SK-N-SH treated with all-trans-retinoic acid at 6 μM for 48 hours (cell line): ENCODE results near the gene RAB11B.
"Not testable (repeated sequence)": the region's sequence is repeated elsewhere in the genome, so short reads cannot be mapped to it uniquely, and the experiment has no call there.

Experiments used
- ARNTL ChIP-seq: fragments of 450-650 bp; formaldehyde crosslinking; IDR thresholded peaks from 2 replicates; pipeline ENCODE4 v1.5.0; 2020; ENCODE audit warnings: low read depth, mild to moderate bottlenecking, moderate library complexity, borderline replicate concordance
- PPARA ChIP-seq: fragments of 250-450 bp; sonication (Bioruptor Pico); IDR thresholded peaks from 2 replicates; pipeline ENCODE4 v1.5.0; 2020; ENCODE audit warnings: mild to moderate bottlenecking, borderline replicate concordance
- RARB ChIP-seq: fragments of 250-450 bp; sonication (Bioruptor Pico); IDR thresholded peaks from 2 replicates; pipeline ENCODE4 v1.8.0; 2021; ENCODE audit warnings: mild to moderate bottlenecking, moderate library complexity
- TCF4 ChIP-seq: fragments of 250-450 bp; sonication (Bioruptor Pico); IDR thresholded peaks from 2 replicates; pipeline ENCODE4 v1.8.0; 2021; ENCODE audit warnings: mild to moderate bottlenecking, moderate library complexity, borderline replicate concordance
- TOX ChIP-seq: fragments of 250-450 bp; sonication (Bioruptor Pico); IDR thresholded peaks from 2 replicates; pipeline ENCODE4 v1.8.0; 2021; ENCODE audit warnings: mild to moderate bottlenecking, moderate library complexity, borderline replicate concordance
- ZC3H10 ChIP-seq: fragments of 250-450 bp; sonication (Bioruptor Pico); IDR thresholded peaks from 2 replicates; pipeline ENCODE4 v1.5.1; 2021; ENCODE audit warnings: mild to moderate bottlenecking, moderate library complexity
- ZFP3 ChIP-seq: fragments of 250-450 bp; sonication (Bioruptor Pico); IDR thresholded peaks from 2 replicates; pipeline ENCODE4 v1.5.0; 2020; ENCODE audit warnings: mild to moderate bottlenecking, moderate library complexity
- ZFP30 ChIP-seq: fragments of 450-650 bp; formaldehyde crosslinking; IDR thresholded peaks from 2 replicates; pipeline ENCODE4 v1.5.0; 2022; ENCODE audit warnings: mild to moderate bottlenecking, moderate library complexity
- ZNF8 ChIP-seq: fragments of 450-650 bp; formaldehyde crosslinking; IDR thresholded peaks from 2 replicates; pipeline ENCODE4 v1.5.0; 2020; ENCODE audit warnings: mild to moderate bottlenecking, moderate library complexity
- TF ChIP-seq, protein P1 (sequence below): fragments of 250-450 bp; sonication (Bioruptor Pico); IDR thresholded peaks from 2 replicates; pipeline ENCODE4 v1.8.0; 2020; ENCODE audit warnings: mild to moderate bottlenecking, moderate library complexity, borderline replicate concordance
- TF ChIP-seq, protein P2 (sequence below): fragments of 250-450 bp; sonication (Bioruptor Pico); IDR thresholded peaks from 2 replicates; pipeline ENCODE4 v1.5.1; 2020; ENCODE audit warnings: low read depth, mild to moderate bottlenecking, moderate library complexity
- TF ChIP-seq, protein P3 (sequence below): fragments of 250-450 bp; sonication (Bioruptor Pico); IDR thresholded peaks from 2 replicates; pipeline ENCODE4 v1.5.0; 2020; ENCODE audit warnings: mild to moderate bottlenecking, moderate library complexity
- TF ChIP-seq, protein P4 (sequence below): fragments of 250-450 bp; sonication (Bioruptor Pico); IDR thresholded peaks from 2 replicates; pipeline ENCODE4 v1.5.1; 2021; ENCODE audit warnings: mild to moderate bottlenecking, moderate library complexity
- TF ChIP-seq, protein P5 (sequence below): fragments of 250-450 bp; sonication (Bioruptor Pico); IDR thresholded peaks from 2 replicates; pipeline ENCODE4 v1.8.0; 2021; ENCODE audit warnings: low read depth, mild to moderate bottlenecking, moderate library complexity, borderline replicate concordance

DNA sequence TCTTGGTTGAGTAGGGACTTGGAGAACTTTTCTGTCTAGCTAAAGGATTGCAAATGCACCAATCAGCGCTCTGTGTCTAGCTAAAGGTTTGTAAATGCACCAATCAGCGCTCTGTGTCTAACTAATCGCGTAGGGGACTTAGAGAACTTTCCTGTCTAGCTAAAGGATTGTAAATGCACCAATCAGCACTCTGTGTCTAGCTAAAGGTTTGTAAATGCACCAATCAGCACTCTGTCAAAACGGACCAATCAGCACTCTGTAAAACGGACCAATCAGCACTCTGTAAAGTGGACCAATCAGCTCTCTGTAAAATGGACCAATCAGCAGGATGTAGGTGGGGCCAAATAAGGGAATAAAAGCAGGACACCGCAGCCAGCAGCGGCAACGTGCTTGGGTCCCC, 3.7 kb upstream of the RAB11B start:
- TF ChIP-seq ZFP30; ZNF8; ARNTL (CRISPR knock-in tag); PPARA (CRISPR knock-in tag); TCF4; TOX; RARB (CRISPR knock-in tag); ZFP3 (CRISPR knock-in tag); ZC3H10 (CRISPR knock-in tag): not testable (repeated sequence)
- TF ChIP-seq, protein P1, sequence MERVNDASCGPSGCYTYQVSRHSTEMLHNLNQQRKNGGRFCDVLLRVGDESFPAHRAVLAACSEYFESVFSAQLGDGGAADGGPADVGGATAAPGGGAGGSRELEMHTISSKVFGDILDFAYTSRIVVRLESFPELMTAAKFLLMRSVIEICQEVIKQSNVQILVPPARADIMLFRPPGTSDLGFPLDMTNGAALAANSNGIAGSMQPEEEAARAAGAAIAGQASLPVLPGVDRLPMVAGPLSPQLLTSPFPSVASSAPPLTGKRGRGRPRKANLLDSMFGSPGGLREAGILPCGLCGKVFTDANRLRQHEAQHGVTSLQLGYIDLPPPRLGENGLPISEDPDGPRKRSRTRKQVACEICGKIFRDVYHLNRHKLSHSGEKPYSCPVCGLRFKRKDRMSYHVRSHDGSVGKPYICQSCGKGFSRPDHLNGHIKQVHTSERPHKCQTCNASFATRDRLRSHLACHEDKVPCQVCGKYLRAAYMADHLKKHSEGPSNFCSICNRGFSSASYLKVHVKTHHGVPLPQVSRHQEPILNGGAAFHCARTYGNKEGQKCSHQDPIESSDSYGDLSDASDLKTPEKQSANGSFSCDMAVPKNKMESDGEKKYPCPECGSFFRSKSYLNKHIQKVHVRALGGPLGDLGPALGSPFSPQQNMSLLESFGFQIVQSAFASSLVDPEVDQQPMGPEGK (CRISPR knock-in tag), result not testable (repeated sequence)
- TF ChIP-seq, protein P2, sequence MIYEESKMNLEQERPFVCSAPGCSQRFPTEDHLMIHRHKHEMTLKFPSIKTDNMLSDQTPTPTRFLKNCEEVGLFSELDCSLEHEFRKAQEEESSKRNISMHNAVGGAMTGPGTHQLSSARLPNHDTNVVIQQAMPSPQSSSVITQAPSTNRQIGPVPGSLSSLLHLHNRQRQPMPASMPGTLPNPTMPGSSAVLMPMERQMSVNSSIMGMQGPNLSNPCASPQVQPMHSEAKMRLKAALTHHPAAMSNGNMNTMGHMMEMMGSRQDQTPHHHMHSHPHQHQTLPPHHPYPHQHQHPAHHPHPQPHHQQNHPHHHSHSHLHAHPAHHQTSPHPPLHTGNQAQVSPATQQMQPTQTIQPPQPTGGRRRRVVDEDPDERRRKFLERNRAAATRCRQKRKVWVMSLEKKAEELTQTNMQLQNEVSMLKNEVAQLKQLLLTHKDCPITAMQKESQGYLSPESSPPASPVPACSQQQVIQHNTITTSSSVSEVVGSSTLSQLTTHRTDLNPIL (CRISPR knock-in tag), result not testable (repeated sequence)
- TF ChIP-seq, protein P3, sequence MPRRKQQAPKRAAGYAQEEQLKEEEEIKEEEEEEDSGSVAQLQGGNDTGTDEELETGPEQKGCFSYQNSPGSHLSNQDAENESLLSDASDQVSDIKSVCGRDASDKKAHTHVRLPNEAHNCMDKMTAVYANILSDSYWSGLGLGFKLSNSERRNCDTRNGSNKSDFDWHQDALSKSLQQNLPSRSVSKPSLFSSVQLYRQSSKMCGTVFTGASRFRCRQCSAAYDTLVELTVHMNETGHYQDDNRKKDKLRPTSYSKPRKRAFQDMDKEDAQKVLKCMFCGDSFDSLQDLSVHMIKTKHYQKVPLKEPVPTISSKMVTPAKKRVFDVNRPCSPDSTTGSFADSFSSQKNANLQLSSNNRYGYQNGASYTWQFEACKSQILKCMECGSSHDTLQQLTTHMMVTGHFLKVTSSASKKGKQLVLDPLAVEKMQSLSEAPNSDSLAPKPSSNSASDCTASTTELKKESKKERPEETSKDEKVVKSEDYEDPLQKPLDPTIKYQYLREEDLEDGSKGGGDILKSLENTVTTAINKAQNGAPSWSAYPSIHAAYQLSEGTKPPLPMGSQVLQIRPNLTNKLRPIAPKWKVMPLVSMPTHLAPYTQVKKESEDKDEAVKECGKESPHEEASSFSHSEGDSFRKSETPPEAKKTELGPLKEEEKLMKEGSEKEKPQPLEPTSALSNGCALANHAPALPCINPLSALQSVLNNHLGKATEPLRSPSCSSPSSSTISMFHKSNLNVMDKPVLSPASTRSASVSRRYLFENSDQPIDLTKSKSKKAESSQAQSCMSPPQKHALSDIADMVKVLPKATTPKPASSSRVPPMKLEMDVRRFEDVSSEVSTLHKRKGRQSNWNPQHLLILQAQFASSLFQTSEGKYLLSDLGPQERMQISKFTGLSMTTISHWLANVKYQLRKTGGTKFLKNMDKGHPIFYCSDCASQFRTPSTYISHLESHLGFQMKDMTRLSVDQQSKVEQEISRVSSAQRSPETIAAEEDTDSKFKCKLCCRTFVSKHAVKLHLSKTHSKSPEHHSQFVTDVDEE (CRISPR knock-in tag), result not testable (repeated sequence)
- TF ChIP-seq, protein P4, sequence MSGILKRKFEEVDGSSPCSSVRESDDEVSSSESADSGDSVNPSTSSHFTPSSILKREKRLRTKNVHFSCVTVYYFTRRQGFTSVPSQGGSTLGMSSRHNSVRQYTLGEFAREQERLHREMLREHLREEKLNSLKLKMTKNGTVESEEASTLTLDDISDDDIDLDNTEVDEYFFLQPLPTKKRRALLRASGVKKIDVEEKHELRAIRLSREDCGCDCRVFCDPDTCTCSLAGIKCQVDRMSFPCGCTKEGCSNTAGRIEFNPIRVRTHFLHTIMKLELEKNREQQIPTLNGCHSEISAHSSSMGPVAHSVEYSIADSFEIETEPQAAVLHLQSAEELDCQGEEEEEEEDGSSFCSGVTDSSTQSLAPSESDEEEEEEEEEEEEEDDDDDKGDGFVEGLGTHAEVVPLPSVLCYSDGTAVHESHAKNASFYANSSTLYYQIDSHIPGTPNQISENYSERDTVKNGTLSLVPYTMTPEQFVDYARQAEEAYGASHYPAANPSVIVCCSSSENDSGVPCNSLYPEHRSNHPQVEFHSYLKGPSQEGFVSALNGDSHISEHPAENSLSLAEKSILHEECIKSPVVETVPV (CRISPR knock-in tag), result not testable (repeated sequence)
- TF ChIP-seq, protein P5, sequence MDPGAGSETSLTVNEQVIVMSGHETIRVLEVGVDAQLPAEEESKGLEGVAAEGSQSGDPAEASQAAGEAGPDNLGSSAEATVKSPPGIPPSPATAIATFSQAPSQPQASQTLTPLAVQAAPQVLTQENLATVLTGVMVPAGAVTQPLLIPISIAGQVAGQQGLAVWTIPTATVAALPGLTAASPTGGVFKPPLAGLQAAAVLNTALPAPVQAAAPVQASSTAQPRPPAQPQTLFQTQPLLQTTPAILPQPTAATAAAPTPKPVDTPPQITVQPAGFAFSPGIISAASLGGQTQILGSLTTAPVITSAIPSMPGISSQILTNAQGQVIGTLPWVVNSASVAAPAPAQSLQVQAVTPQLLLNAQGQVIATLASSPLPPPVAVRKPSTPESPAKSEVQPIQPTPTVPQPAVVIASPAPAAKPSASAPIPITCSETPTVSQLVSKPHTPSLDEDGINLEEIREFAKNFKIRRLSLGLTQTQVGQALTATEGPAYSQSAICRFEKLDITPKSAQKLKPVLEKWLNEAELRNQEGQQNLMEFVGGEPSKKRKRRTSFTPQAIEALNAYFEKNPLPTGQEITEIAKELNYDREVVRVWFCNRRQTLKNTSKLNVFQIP (CRISPR knock-in tag), result not testable (repeated sequence)
